Karpas-422 (cell line): ENCODE results near the gene SLC9A6. TPM values are rescaled to one million over a fixed set of nuclear protein-coding genes. Genes with fewer than 3 reads are reported as not detected.
A peak's percentile ranks its signal among the peaks of the same experiment; 100 is the strongest.

Source experiments
- DNase-seq: peaks from one replicate; pipeline ENCODE4 v3.0.0-alpha.2; 2015
- H2AFZ ChIP-seq: fragments of 200-600 bp; sonication (generic); 2 replicates; pipeline ENCODE4 v1.6.1; 2014; ENCODE audit warnings: antibody characterized with exemption, low read length, mixed read lengths
- H3K27ac ChIP-seq: fragments of 200-600 bp; sonication (generic); 2 replicates; pipeline ENCODE4 v1.5.1; 2014; ENCODE audit warnings: mild to moderate bottlenecking, low read length, moderate library complexity
- H3K27me3 ChIP-seq: fragments of 200-600 bp; sonication (generic); 2 replicates; pipeline ENCODE4 v1.6.1; 2014; ENCODE audit warnings: low read length, mixed read lengths
- H3K36me3 ChIP-seq: fragments of 200-600 bp; sonication (generic); 2 replicates; pipeline ENCODE4 v1.6.1; 2014; ENCODE audit warnings: low read length, mixed read lengths; ENCODE audit not compliant: insufficient read depth
- H3K4me1 ChIP-seq: fragments of 200-600 bp; sonication (generic); 2 replicates; pipeline ENCODE4 v1.6.1; 2014; ENCODE audit warnings: mild to moderate bottlenecking, low read length, mixed read lengths
- H3K4me2 ChIP-seq: fragments of 200-600 bp; sonication (generic); 2 replicates; pipeline ENCODE4 v1.6.1; 2014; ENCODE audit warnings: low read length, low read depth, mild to moderate bottlenecking; ENCODE audit not compliant: poor library complexity, severe bottlenecking
- H3K4me3 ChIP-seq: fragments of 200-600 bp; sonication (generic); 2 replicates; pipeline ENCODE4 v1.5.1; 2014; ENCODE audit warnings: mild to moderate bottlenecking, antibody characterized with exemption, low read length, mixed read lengths
- H3K79me2 ChIP-seq: fragments of 200-600 bp; sonication (generic); 2 replicates; pipeline ENCODE4 v1.6.1; 2014; ENCODE audit warnings: mild to moderate bottlenecking, low read length, mixed read lengths
- H3K9ac ChIP-seq: fragments of 200-600 bp; sonication (generic); 2 replicates; pipeline ENCODE4 v1.6.0; 2014; ENCODE audit warnings: low read length
- H3K9me2 ChIP-seq: fragments of 200-600 bp; sonication (generic), shearing (Covaris generic); replicated peaks from 2 replicates; pipeline ENCODE4 v1.6.0; 2014; ENCODE audit warnings: mild to moderate bottlenecking, low read length, moderate library complexity; ENCODE audit not compliant: insufficient read depth
- H3K9me3 ChIP-seq: fragments of 300-700, 200-600 bp; sonication (generic); 2 replicates; pipeline ENCODE4 v1.6.1; 2014; ENCODE audit warnings: low read length, mixed read lengths
- H4K20me1 ChIP-seq: fragments of 200-600 bp; sonication (generic); 2 replicates; pipeline ENCODE4 v1.6.1; 2014; ENCODE audit warnings: mild to moderate bottlenecking, antibody characterized with exemption, low read length, low read depth; ENCODE audit not compliant: insufficient read depth
- total RNA-seq: library from RNA; depleted of rRNA; stranded (reverse); fragments of >200 nt; shearing (Covaris generic); gene quantifications from 2 replicates; pipeline ENCODE4 v1.2.3, GENCODE V29; 2014; ENCODE audit warnings: low replicate concordance

The SLC9A6 gene
- total RNA-seq, 1 experiment from 2014 or later, result 18.3 TPM

DNA sequence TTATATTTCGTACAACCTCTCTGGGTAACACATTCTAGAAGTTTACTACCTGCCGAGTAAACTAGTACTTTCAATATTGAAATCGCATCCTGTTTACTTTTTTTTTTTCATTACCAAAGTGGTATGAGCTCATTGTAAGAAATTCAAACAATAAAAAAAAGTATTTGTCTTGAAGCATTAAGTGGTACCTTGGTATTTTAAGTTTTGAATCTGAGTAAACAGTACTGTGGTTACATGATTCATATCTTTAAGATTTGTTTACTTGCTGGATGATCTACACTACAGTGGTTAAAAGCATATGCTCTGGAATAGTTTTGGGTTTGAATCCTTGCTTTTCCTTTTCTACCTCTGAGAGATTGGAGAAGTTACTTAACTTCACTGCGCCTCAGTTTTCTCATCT is 7.6 kb upstream of the SLC9A6 start:
- Histone ChIP-seq H3K79me2 (peaks cover 10% of the 10 kb centered on the region), H3K27ac (no peak overlapping the region), H2AFZ (no peak overlapping the region)

DNA sequence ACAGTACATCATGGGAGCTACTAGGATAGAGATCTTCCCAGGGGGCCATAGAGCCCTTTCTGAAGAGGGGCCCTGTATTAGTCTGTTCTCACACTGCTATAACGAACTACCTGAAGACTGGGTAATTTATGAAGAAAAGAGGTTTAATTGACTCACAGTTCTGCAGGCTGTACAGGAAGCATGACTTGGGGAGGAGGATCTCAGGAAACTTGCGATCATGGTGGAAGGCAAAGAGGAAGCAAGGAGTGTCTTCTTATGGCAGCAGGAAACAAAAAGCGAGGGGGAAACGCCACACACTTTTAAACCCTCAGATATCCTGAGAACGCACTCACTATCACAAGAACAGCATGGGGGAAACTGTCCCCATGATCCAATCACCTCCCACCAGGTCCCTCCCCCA is 4.2 kb upstream of the SLC9A6 start:
- Histone ChIP-seq H3K4me1 (peaks cover 21% of the 10 kb centered on the region), H2AFZ (no peak overlapping the region), H3K9me3 (no peaks in the 10 kb centered on the region), H3K9me2 (no peaks in the 10 kb centered on the region), H3K79me2 (peaks cover 6% of the 10 kb centered on the region), H3K4me2 (no peak overlapping the region), H3K36me3 (no peaks in the 10 kb centered on the region), H3K27me3 (no peaks in the 10 kb centered on the region; the same call in 1 of the 2 replicates), H4K20me1 (no peaks in the 10 kb centered on the region), H3K27ac (no peak overlapping the region), H3K4me3 (no peak overlapping the region), H3K9ac (no peak overlapping the region)
- no peak for DNase-seq

More for the DNA sequence above, 7.6 kb upstream of the SLC9A6 start:
- Histone ChIP-seq H3K9me3 (no peaks in the 10 kb centered on the region), H3K4me3 (no peak overlapping the region), H3K4me1 (peaks cover 10% of the 10 kb centered on the region), H3K4me2 (no peak overlapping the region), H3K9ac (no peak overlapping the region), H4K20me1 (no peaks in the 10 kb centered on the region), H3K9me2 (no peaks in the 10 kb centered on the region), H3K27me3 (no peaks in the 10 kb centered on the region; the same call in 1 of the 2 replicates), H3K36me3 (no peaks in the 10 kb centered on the region)
- DNase-seq, result no peak

DNA sequence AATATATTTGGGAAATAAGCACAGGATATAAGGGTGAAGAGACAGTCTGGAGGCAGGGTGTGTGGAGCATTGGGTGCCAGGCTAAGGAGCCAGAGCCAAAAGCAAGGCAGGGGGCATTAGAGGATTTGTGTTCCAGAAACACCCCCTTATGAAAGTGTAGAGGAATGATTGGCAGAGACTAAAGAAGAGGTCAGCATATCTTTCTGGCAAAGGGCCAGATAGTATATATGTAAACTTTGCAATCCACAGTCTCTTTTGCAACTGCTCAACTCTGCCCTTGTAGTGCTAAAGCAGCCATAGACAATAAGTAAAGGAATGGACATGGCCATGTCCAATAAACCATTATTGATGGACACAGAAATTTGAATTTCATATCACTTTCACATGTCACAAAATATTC is 3.6 kb upstream of the SLC9A6 start:
- DNase-seq, result no peak
- Histone ChIP-seq H3K79me2 (peaks cover 12% of the 10 kb centered on the region), H2AFZ (no peak overlapping the region), H3K4me2 (no peak overlapping the region), H3K9me3 (no peaks in the 10 kb centered on the region), H3K27ac (no peak overlapping the region), H3K36me3 (no peaks in the 10 kb centered on the region), H4K20me1 (no peaks in the 10 kb centered on the region), H3K4me1 (peaks cover 21% of the 10 kb centered on the region), H3K4me3 (no peak overlapping the region), H3K9me2 (no peaks in the 10 kb centered on the region), H3K27me3 (no peaks in the 10 kb centered on the region; the same call in 1 of the 2 replicates), H3K9ac (no peak overlapping the region)

DNA sequence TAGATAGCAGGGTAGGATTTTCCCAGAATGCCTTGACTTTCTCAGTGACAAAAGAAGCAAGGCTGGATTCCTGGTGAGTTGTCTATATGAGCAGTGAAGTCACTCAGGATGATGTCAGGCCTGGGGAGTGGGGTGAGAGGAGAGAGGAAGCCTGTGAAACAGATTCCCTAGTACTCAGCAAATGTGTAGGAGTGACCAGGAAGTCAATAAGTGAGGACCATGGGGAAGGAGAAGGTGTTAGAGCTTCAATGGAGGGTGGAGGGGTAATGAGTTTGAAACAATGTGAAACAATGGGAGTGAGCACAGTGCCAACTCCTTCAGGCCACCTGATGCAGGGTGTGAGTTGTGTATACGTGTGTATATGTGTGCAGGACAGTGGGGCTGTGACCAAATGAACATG is 2.4 kb upstream of the SLC9A6 start:
- no peak overlapping the region for H3K4me3 ChIP-seq
- no peaks in the 10 kb centered on the region for H3K9me2 ChIP-seq
- H3K79me2 ChIP-seq, result peaks cover 24% of the 10 kb centered on the region
- H3K36me3 ChIP-seq, result no peaks in the 10 kb centered on the region
- H2AFZ ChIP-seq, result no peak overlapping the region
- H3K27me3 ChIP-seq, result no peaks in the 10 kb centered on the region; the same call in 1 of the 2 replicates
- DNase-seq, result no peak
- no peak overlapping the region for H3K4me2 ChIP-seq
- H3K4me1 ChIP-seq, result peaks cover 33% of the 10 kb centered on the region
- H4K20me1 ChIP-seq, result no peaks in the 10 kb centered on the region
- no peaks in the 10 kb centered on the region for H3K9me3 ChIP-seq
- no peak overlapping the region for H3K27ac ChIP-seq
- H3K9ac ChIP-seq, result no peak overlapping the region

DNA sequence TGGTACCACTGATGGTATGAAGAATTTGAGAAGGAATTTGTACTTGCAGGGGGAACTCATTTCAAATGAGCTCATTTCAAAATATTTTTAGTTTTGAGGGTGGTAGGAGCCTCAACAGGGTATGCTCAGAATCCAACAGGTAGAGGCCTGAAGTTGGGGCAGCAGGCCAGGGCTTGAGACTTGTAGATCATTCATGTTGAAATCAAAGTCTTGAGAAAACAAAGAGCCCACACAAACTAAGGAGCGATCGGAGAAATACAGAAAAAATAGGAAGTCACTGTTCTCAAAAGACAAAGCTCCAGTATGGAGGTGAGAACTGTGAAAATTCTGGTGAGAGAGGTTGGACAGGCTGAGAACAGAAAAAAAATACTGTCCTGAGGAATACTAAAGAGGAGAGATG is 979 bp upstream of the SLC9A6 start:
- H3K79me2 ChIP-seq, result peaks cover 36% of the 10 kb centered on the region
- peak overlapping the region; percentile 84 for H3K9ac ChIP-seq
- H3K27me3 ChIP-seq, result no peaks in the 10 kb centered on the region; the same call in 1 of the 2 replicates
- H2AFZ ChIP-seq, result peak overlapping the region; percentile 48; the same call in 1 of the 2 replicates
- H3K4me1 ChIP-seq, result peaks cover 33% of the 10 kb centered on the region
- DNase-seq, result no peak
- H3K4me2 ChIP-seq, result peak overlapping the region; percentile 76
- H3K9me2 ChIP-seq, result no peaks in the 10 kb centered on the region
- H3K36me3 ChIP-seq, result no peaks in the 10 kb centered on the region
- no peaks in the 10 kb centered on the region for H4K20me1 ChIP-seq
- no peaks in the 10 kb centered on the region for H3K9me3 ChIP-seq
- no peak overlapping the region for H3K27ac ChIP-seq
- H3K4me3 ChIP-seq, result peak overlapping the region; percentile 79

DNA sequence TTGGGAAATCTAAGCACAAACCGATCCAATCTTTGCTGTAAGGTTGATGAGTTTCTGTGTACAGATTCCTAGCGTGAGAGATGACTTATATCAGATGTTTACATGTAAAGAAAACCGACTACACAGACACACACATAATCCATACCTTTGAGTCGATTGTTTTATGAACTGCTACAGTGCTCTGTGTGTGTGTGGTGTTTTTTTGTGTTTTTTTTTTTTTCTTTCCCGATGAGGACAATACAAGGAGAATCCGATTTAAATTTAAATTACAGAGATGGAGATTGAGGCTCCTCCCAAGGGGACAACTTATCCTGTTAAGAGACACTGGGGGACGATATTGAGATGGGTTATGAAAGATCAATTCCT is 461 bp upstream of the SLC9A6 start:
- H3K4me3 ChIP-seq, result peak overlapping the region; percentile 79
- no peaks in the 10 kb centered on the region for H3K9me3 ChIP-seq
- no peaks in the 10 kb centered on the region; the same call in 1 of the 2 replicates for H3K27me3 ChIP-seq
- H3K27ac ChIP-seq, result no peak overlapping the region
- peak; percentile 43 for DNase-seq
- peak overlapping the region; percentile 76 for H3K4me2 ChIP-seq
- H3K9ac ChIP-seq, result peak overlapping the region; percentile 84
- no peaks in the 10 kb centered on the region for H3K9me2 ChIP-seq
- no peaks in the 10 kb centered on the region for H4K20me1 ChIP-seq
- peaks cover 33% of the 10 kb centered on the region for H3K4me1 ChIP-seq
- no peaks in the 10 kb centered on the region for H3K36me3 ChIP-seq
- H2AFZ ChIP-seq, result peak overlapping the region; percentile 48; the same call in 1 of the 2 replicates
- H3K79me2 ChIP-seq, result peaks cover 41% of the 10 kb centered on the region

DNA sequence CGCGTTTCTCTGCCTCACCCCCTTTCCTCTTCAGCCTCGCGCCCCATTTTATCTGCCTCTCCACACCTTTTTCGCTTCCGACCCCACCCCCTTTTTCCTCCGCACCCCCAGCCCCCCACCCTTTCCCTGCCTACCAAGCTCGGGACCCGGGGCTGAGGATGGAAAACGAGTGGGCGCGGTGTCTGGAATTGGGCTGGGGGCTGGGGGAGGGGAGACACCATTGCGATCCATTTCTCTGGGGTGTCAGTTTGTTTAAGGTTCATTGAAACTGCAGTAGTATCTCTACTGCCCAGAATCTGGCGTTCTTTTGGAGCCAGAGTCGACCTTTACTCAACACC is 707 bp downstream of the SLC9A6 start:
- H3K27me3 ChIP-seq, result no peaks in the 10 kb centered on the region; the same call in 1 of the 2 replicates
- H3K9me3 ChIP-seq, result no peaks in the 10 kb centered on the region
- peak overlapping the region; percentile 76 for H3K4me2 ChIP-seq
- peak overlapping the region; percentile 84 for H3K9ac ChIP-seq
- peaks cover 33% of the 10 kb centered on the region for H3K4me1 ChIP-seq
- peaks cover 45% of the 10 kb centered on the region for H3K79me2 ChIP-seq
- no peak overlapping the region for H2AFZ ChIP-seq
- no peaks in the 10 kb centered on the region for H4K20me1 ChIP-seq
- H3K4me3 ChIP-seq, result peak overlapping the region; percentile 79
- H3K27ac ChIP-seq, result peak overlapping the region; percentile 64; the same call in 1 of the 2 replicates
- H3K9me2 ChIP-seq, result no peaks in the 10 kb centered on the region
- no peak for DNase-seq
- H3K36me3 ChIP-seq, result no peaks in the 10 kb centered on the region

DNA sequence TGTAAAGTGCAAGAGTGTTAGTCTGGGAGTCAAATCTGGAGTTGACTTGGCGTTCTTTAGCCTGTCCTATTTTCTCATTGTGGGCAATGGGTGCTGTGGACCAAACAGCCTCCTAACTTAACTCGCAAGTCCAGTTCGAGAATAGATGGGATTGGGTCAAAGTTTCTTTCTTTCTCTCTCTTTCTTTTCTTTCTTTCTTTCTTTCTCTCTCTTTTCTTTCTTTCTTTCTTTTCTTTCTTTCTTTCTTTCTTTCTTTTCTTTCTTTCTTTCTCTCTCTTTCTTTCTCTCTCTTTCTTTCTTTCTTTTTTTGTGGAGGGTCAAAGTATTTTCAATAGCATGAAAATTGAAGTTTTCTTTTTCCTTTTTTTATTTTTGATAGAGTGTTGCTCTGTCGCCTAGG is 3.0 kb downstream of the SLC9A6 start:
- Histone ChIP-seq H3K27me3 (no peaks in the 10 kb centered on the region), H3K9ac (no peak overlapping the region), H3K4me2 (peak overlapping the region; percentile 76), H4K20me1 (no peaks in the 10 kb centered on the region), H3K9me3 (no peaks in the 10 kb centered on the region), H3K9me2 (no peaks in the 10 kb centered on the region), H3K79me2 (peaks cover 62% of the 10 kb centered on the region), H3K4me1 (peaks cover 30% of the 10 kb centered on the region), H2AFZ (no peak overlapping the region), H3K36me3 (no peaks in the 10 kb centered on the region), H3K4me3 (no peak overlapping the region), H3K27ac (no peak overlapping the region)
- DNase-seq, result no peak

DNA sequence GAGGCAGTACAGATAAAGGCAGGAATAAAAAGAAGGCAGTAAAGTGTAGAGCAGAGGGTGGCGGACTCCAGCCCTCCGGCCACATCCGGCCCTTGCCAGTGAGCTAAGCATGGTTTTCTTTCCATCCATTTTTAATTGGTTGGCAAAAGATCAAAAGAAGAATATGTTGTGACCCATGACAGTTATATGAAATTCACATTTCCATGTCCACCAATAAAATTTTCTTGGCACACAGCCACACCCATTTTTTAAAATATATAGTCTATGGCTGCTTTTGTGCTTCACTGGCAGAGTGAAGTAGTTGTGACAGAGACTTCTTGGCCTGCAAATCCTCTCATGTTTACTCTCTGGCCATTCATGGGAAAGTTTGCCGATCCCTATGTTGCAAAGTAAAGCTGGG is 29.8 kb downstream of the SLC9A6 start:
- Histone ChIP-seq H3K4me2 (no peak overlapping the region), H3K9me3 (no peaks in the 10 kb centered on the region), H4K20me1 (no peaks in the 10 kb centered on the region), H3K79me2 (no peaks in the 10 kb centered on the region), H3K27me3 (no peaks in the 10 kb centered on the region), H3K36me3 (no peaks in the 10 kb centered on the region), H3K9ac (no peak overlapping the region), H3K27ac (no peak overlapping the region), H3K9me2 (no peaks in the 10 kb centered on the region), H2AFZ (no peak overlapping the region), H3K4me1 (no peaks in the 10 kb centered on the region), H3K4me3 (no peak overlapping the region)
- DNase-seq, result no peak
